Hepatocyte (in vitro differentiated cells): ENCODE results near the gene ENTR1.
"Not testable (repeated sequence)": the region's sequence is repeated elsewhere in the genome, so short reads cannot be mapped to it uniquely, and the experiment has no call there.

Experiments
- CTCF ChIP-seq: fragments of 200-600 bp; sonication (generic); IDR thresholded peaks from 2 replicates; pipeline ENCODE4 v1.5.1; 2016; ENCODE audit warnings: antibody characterized with exemption, mild to moderate bottlenecking; ENCODE audit not compliant: poor library complexity
- EZH2 ChIP-seq: fragments of 200-600 bp; sonication (generic); IDR thresholded peaks from 2 replicates; pipeline ENCODE4 v1.6.1; 2016; ENCODE audit warnings: antibody characterized with exemption, mild to moderate bottlenecking, borderline replicate concordance
- EZH2phosphoT487 ChIP-seq: fragments of 200-600 bp; sonication (generic); IDR thresholded peaks from one replicate; pipeline ENCODE4 v1.6.1; 2018; ENCODE audit warnings: antibody characterized with exemption, mild to moderate bottlenecking, low read depth, moderate library complexity; ENCODE audit not compliant: unreplicated experiment, severe bottlenecking

- TF ChIP-seq CTCF, EZH2, EZH2phosphoT487: not testable (repeated sequence)
Measured at GRCh38 chr9:136407061-136407460, 3.4 kb downstream of the ENTR1 start.
